Endodermal cell (in vitro differentiated cells): ENCODE measurements around the gene EXO5. TPM values are rescaled to one million over a fixed set of nuclear protein-coding genes. Genes with fewer than 3 reads are reported as not detected.
A peak's percentile ranks its signal among the peaks of the same experiment; 100 is the strongest.

Experiments used
- DNase-seq: peaks from one replicate; pipeline ENCODE4 v3.0.0-alpha.2; 2017
- H3K27ac ChIP-seq: 2 replicates; pipeline ENCODE4 v1.5.1; 2013; ENCODE audit warnings: mild to moderate bottlenecking, low read depth, low read length, moderate library complexity
- H3K27me3 ChIP-seq: 2 replicates; pipeline ENCODE4 v1.6.1; 2013; ENCODE audit warnings: mild to moderate bottlenecking, low read length, moderate library complexity; ENCODE audit not compliant: insufficient read depth, control insufficient read depth, poor library complexity, severe bottlenecking
- H3K36me3 ChIP-seq: 2 replicates; pipeline ENCODE4 v1.7.0; 2013; ENCODE audit warnings: mild to moderate bottlenecking, low read length, moderate library complexity; ENCODE audit not compliant: control insufficient read depth, insufficient read depth
- H3K4me1 ChIP-seq: one replicate; pipeline ENCODE4 v1.7.0; 2013; ENCODE audit warnings: low read length; ENCODE audit not compliant: control insufficient read depth, insufficient read depth
- H3K4me3 ChIP-seq: 2 replicates; pipeline ENCODE4 v1.5.1; 2013; ENCODE audit warnings: mild to moderate bottlenecking, low read length, moderate library complexity
- H3K9ac ChIP-seq: 2 replicates; pipeline ENCODE4 v1.6.1; 2013; ENCODE audit warnings: mild to moderate bottlenecking, low read length, moderate library complexity; ENCODE audit not compliant: poor library complexity, severe bottlenecking; ENCODE audit errors: extremely low read depth
- H3K9me3 ChIP-seq: 2 replicates; pipeline ENCODE4 v1.6.1; 2013; ENCODE audit warnings: mild to moderate bottlenecking, low read length, moderate library complexity; ENCODE audit not compliant: control insufficient read depth
- H3K27ac Mint-ChIP-seq: 2 replicates; pipeline ENCODE4 v1.8.0; 2020; ENCODE audit warnings: mixed read lengths
- H3K27me3 Mint-ChIP-seq: 2 replicates; pipeline ENCODE4 v1.8.0; 2021; ENCODE audit warnings: mild to moderate bottlenecking, mixed read lengths; ENCODE audit not compliant: insufficient read depth
- H3K36me3 Mint-ChIP-seq: 2 replicates; pipeline ENCODE4 v1.8.0; 2020; ENCODE audit warnings: low read depth, mixed read lengths
- H3K4me1 Mint-ChIP-seq: 2 replicates; pipeline ENCODE4 v1.8.0; 2020; ENCODE audit warnings: mixed read lengths
- H3K4me3 Mint-ChIP-seq: 2 replicates; pipeline ENCODE4 v1.8.0; 2020; ENCODE audit warnings: mild to moderate bottlenecking, moderate library complexity, mixed read lengths
- H3K9me3 Mint-ChIP-seq: 2 replicates; pipeline ENCODE4 v1.8.0; 2020; ENCODE audit warnings: mild to moderate bottlenecking, mixed read lengths
- CTCF ChIP-seq: fragments of 200-600 bp; sonication (generic); conservative IDR thresholded peaks from 2 replicates; pipeline ENCODE4 v1.5.0; 2021; ENCODE audit warnings: antibody characterized with exemption, mild to moderate bottlenecking
- WGBS, 2 experiments: methylation state at CpG; one replicate each; pipeline versions ENCODE4 v1.1.5 to v1.1.7; 2013; ENCODE audit warnings: missing lambda C conversion rate in 2 of 2, mixed read lengths in 1 of 2; ENCODE audit not compliant: insufficient coverage in 1 of 2, insufficient read length in 1 of 2; 5-methylcytosine and 5-hydroxymethylcytosine counted together
- total RNA-seq, 2 donors: library from RNA; stranded (reverse); fragmentation: NEBNext Ultra II Directional in 1 of 2; extraction: Animal tissue kit (Norgen Biotek cat#: 25700) in 1 of 2; gene quantifications; 2 replicates in 1 of 2; 3 replicates in 1 of 2; pipeline ENCODE4 v1.2.1, GENCODE V29; 2021

The EXO5 gene
- total RNA-seq, 2 donors from 2014 or later, result 8.6 to 13.3 TPM

- Histone ChIP-seq H3K27ac (no peak within 1 kb of the TSS), H3K9me3 (no peaks in the 10 kb centered on the region), H3K9ac (peak within 1 kb of the TSS; percentile 69), H3K4me1 (peaks cover 4% of the 10 kb centered on the region), H3K36me3 (no peaks in the 10 kb centered on the region), H3K27me3 (peaks cover 12% of the 10 kb centered on the region), H3K4me3 (peak within 1 kb of the TSS; percentile 86)
- WGBS, 2 experiments, result 0 to 1% methylated on average over 24 to 35 of the region's 35 CpGs
- Mint-ChIP-seq H3K27me3 (peaks cover 23% of the 10 kb centered on the region), H3K4me3 (peak within 1 kb of the TSS; percentile 97), H3K36me3 (peaks cover 11% of the 10 kb centered on the region), H3K4me1 (peaks cover 13% of the 10 kb centered on the region), H3K27ac (peak within 1 kb of the TSS; percentile 97), H3K9me3 (peaks cover 9% of the 10 kb centered on the region)
- no peak for TF ChIP-seq CTCF
- DNase-seq, result peak; percentile 94
These were observed 23.0 kb downstream of the EXO5 start, which contains the start of gene ZNF684 for GRCh38 chr1:40531381-40532061. TSS of gene ZNF684 (plus strand) at chr1:40531637. CDS start at chr1:40533167, 1,530 bp downstream.

GRCh38 chr1:40532062-40532389, 23.5 kb downstream of the EXO5 start:
- H3K27me3 ChIP-seq, result peaks cover 12% of the 10 kb centered on the region
- WGBS, 2 experiments, result 10 to 17% methylated on average over 3 of the region's 3 CpGs
- Mint-ChIP-seq H3K27ac (peak overlapping the region; percentile 97), H3K4me3 (peak overlapping the region; percentile 97), H3K27me3 (peaks cover 23% of the 10 kb centered on the region), H3K9me3 (peaks cover 6% of the 10 kb centered on the region), H3K36me3 (peaks cover 13% of the 10 kb centered on the region), H3K4me1 (peaks cover 13% of the 10 kb centered on the region)
- TF ChIP-seq CTCF, result no peak
- no peak overlapping the region for H3K27ac ChIP-seq
- peak overlapping the region; percentile 69 for H3K9ac ChIP-seq
- peak overlapping the region; percentile 86 for H3K4me3 ChIP-seq
- DNase-seq, result no peak
- H3K36me3 ChIP-seq, result no peaks in the 10 kb centered on the region
- peaks cover 4% of the 10 kb centered on the region for H3K4me1 ChIP-seq
- H3K9me3 ChIP-seq, result no peaks in the 10 kb centered on the region

GRCh38 chr1:40532844-40533424, 24.4 kb downstream of the EXO5 start:
- H3K4me3 ChIP-seq, result peak overlapping the region; percentile 86
- no peak overlapping the region for H3K27ac ChIP-seq
- Mint-ChIP-seq H3K27ac (no peak overlapping the region), H3K4me1 (peaks cover 13% of the 10 kb centered on the region), H3K4me3 (peak overlapping the region; percentile 97), H3K9me3 (peaks cover 6% of the 10 kb centered on the region), H3K27me3 (peaks cover 16% of the 10 kb centered on the region), H3K36me3 (peaks cover 19% of the 10 kb centered on the region)
- no peaks in the 10 kb centered on the region for H3K36me3 ChIP-seq
- H3K4me1 ChIP-seq, result peaks cover 4% of the 10 kb centered on the region
- H3K9me3 ChIP-seq, result peaks cover under 1% of the 10 kb centered on the region
- peaks cover 12% of the 10 kb centered on the region for H3K27me3 ChIP-seq
- TF ChIP-seq CTCF, result peak; percentile 84
- H3K9ac ChIP-seq, result no peak overlapping the region
- peak; percentile 68 for DNase-seq
